Astrocyte of the hippocampus (primary cell): ENCODE measurements around the gene CPLANE1.
"Not testable (repeated sequence)": the region's sequence is repeated elsewhere in the genome, so short reads cannot be mapped to it uniquely, and the experiment has no call there.

Source experiments
- DNase-seq: peaks from one replicate; pipeline ENCODE4 v3.0.0; 2011; ENCODE audit warnings: low read depth, low spot score

CPLANE1 gene

GRCh38 chr5:37208883-37209797 lies 40.0 kb downstream of the CPLANE1 start:
- peak; percentile 55 for DNase-seq

- no peak for DNase-seq
Measured at GRCh38 chr5:37207802-37208201, 41.4 kb downstream of the CPLANE1 start.

- DNase-seq: no peak
Measured at GRCh38 chr5:37206736-37207135, 42.4 kb downstream of the CPLANE1 start.

DNA sequence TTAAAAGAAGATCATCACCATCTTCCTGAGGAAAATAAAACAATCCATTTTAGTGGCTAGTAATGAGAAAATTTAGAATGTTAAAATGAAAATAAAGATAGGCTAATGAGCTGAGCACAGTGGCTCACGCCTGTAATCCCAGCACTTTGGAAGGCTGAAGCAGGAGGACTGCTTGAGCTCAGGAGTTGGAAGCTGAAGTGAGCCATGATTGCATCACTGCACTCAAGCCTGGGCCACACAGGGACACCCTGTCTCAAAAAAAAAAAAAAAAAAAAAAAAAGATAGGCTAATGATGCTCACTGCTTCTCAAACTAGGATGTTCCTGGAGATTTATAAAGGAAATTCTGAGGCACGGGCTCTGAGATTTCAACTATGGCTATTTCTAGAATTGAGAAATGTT lies 50.3 kb downstream of the CPLANE1 start:
- no peak for DNase-seq

GRCh38 chr5:37198061-37198460 lies 51.1 kb downstream of the CPLANE1 start:
- no peak for DNase-seq

GRCh38 chr5:37197340-37198050 lies 51.7 kb downstream of the CPLANE1 start:
- no peak for DNase-seq

DNA sequence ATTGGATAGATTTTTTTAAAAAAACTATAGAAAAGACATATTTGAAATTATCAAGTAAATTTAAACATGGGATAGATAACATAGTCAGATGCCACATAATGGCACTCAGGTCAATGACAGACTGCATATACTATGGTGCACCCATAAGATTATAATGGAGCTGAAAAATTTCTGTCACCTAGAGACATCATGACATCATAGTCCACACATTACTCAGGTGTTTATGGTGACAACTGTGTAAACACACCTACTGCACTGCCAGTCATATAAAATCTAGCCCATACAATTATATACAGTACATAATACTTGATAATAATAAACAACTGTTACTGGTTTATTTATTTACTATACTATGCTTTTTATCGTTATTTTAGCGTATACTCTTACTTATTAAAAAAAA lies 58.6 kb downstream of the CPLANE1 start:
- no peak for DNase-seq

DNA sequence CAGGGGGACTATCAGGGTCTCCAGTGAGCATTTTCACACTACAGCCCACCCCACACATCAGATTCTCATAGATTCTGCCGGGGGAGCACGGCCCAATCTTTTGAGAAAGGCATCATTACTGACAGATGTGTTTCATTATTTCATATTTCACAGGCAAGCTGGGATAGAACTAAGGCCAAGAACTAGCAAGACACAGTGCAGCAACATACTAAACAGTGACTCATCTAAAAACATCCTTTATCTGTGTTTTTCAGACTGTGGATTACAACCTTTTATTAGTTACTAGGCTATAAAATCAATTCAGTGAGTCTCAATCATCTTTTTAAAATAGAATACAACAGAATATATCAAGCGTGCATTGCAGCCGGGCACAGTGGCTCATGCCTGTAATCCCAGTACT lies 59.8 kb downstream of the CPLANE1 start:
- no peak for DNase-seq

GRCh38 chr5:37187465-37187977 lies 61.7 kb downstream of the CPLANE1 start:
- DNase-seq: no peak

DNA sequence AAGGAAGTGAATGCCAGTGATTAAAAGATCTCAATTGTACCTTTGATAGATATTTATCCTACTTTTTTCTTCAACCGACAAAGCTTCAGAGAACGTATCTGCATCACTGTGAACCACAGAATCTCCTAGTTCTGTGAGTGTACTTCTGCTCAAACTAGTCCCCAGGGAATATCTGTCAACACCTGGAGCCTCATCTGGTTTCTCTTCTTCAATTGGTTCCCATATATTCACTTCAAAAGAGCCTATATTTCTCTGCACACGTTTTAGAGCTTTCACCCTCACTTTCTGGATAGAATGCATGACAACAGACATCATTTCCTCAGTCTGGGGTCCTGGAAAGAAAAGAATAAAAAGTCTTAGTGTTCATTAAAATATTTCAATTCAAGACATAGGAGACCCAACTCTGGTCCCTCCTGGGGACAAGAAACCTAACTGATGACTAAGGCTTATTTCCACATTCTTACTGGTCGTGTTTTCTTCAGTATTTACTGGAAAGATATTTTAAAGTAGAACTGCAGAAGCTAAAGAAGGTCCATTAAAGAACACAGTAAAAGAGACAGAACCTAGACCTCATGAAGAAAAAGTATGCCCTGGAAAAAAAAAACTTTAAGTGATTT lies 64.3 kb downstream of the CPLANE1 start:
- DNase-seq: no peak

GRCh38 chr5:37182667-37183066 lies 66.5 kb downstream of the CPLANE1 start:
- DNase-seq: no peak

- DNase-seq: no peak
Measured at GRCh38 chr5:37174928-37175327, 74.2 kb downstream of the CPLANE1 start.

GRCh38 chr5:37172957-37173356 lies 76.2 kb downstream of the CPLANE1 start:
- no peak for DNase-seq

- no peak for DNase-seq
Measured at GRCh38 chr5:37170856-37171255, 78.3 kb downstream of the CPLANE1 start.

DNA sequence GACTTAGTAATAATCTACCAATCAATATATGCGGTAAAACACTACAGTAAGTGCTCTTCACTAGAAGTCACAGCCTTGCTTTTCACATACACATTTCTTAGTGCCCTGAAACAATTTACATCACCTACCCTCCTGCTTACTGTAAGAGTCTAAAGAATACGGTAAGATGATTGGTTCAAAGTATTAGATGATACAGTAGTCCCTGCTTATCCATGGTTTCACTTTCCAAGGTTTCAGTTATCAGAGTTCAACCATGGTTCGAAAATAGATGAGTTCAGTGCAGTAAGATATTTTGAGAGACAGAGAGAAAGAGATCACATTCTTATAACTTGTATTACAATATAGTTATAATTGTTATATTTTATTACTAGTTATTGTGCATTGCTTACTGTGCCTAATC lies 83.0 kb downstream of the CPLANE1 start:
- DNase-seq: no peak

DNA sequence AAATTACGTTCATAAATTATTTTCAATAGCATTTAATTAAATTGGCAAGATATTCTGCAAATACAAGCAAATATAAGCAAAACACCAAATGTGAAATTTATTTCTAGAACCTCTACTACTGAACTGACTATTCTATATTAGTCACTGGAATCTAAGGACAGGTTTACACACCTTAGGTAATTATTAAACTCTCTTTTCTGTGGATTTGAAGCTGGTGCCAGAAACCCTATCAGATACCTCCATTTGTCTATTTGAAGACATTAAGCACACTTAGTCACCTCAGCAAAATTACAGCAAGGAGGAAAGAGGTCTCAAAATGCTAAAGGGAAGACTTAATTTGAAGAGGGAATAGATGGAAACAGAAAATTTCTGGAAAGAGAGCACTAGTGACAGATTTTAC lies 83.4 kb downstream of the CPLANE1 start:
- no peak for DNase-seq

- no peak for DNase-seq
Measured at GRCh38 chr5:37153661-37154060, 95.5 kb downstream of the CPLANE1 start.

DNA sequence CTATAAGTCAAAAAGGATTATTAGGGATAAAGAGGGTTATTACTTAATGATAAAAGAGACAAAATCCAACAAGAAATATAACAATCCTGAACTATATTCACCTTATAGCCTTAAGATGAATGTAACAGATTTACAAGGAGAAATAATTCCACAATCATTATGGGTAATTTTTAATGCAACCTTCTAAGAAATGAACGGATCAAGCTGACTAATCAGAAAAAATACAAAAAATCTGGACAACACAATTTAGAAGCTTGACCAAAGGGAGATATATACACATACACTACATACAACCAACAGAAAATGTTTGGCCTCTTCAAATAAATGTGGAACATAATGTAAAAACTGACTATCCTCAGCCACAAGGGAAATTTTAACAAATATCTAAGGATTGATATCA lies 102.3 kb downstream of the CPLANE1 start:
- no peak for DNase-seq

- DNase-seq: no peak
Measured at GRCh38 chr5:37136694-37137093, 112.5 kb downstream of the CPLANE1 start.

GRCh38 chr5:37135312-37135711 lies 113.9 kb downstream of the CPLANE1 start:
- DNase-seq: not testable (repeated sequence)

- DNase-seq: peak; percentile 48
Measured at GRCh38 chr5:37133939-37134338, 115.2 kb downstream of the CPLANE1 start.

DNA sequence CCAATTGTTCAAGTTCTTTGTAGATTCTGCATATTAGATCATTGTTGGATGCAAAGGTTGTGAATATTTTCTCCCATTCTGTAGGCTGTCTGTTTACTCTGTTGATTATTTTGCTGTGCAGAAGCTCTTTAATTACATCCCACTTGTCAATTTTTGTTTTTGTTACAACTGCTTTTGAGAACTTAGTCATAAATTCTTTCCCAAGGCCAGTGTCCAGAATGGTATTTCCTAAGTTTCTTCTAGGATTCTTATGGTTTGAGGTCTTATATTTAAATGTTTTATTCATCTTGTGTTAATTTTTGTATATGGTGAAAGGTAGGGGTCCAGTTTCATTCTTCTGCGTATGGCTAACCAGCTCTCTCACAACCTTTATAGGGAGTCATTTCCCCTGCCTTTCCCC lies 116.5 kb downstream of the CPLANE1 start:
- DNase-seq: peak; percentile 8
